Peyer's patch (tissue), 4 donors: ENCODE measurements around the gene GALR2.

ENCODE experiments used
- POLR2A ChIP-seq, 2 donors: fragments of 450-650 bp; IDR thresholded peaks; one replicate each; pipeline ENCODE4 v1.5.1; 2017; ENCODE audit warnings: antibody characterized with exemption in 2 of 2, mild to moderate bottlenecking in 2 of 2, moderate library complexity in 2 of 2
- TF ChIP-seq, protein P1 (sequence below), 6 experiments: fragments of 450-650 bp in 4 of 6; fragments of 200-600 bp in 2 of 6; sonication (generic) in 1 of 6; IDR thresholded peaks; one replicate each; pipeline ENCODE4 v1.5.1; 2017 to 2019; ENCODE audit warnings: antibody characterized with exemption in 6 of 6, mild to moderate bottlenecking in 3 of 6, moderate library complexity in 1 of 6

DNA sequence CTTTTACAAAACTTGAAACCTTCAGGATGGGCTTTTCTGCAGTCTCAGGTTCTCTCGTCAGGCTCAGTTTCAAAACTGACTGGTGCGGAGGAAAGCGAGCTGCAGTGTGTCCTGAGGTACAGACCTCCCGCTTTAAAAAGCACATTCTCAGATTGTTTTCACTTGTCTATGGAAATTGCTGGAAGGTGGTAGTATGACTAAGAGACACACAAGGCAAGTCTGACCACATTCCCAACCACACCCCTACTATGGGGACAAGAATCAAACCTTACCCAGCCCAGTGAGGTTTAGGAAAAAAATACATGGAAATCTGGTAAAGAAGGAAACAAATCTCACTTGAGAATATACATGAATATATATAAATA, 20.5 kb upstream of the GALR2 start:
- TF ChIP-seq, protein P1, sequence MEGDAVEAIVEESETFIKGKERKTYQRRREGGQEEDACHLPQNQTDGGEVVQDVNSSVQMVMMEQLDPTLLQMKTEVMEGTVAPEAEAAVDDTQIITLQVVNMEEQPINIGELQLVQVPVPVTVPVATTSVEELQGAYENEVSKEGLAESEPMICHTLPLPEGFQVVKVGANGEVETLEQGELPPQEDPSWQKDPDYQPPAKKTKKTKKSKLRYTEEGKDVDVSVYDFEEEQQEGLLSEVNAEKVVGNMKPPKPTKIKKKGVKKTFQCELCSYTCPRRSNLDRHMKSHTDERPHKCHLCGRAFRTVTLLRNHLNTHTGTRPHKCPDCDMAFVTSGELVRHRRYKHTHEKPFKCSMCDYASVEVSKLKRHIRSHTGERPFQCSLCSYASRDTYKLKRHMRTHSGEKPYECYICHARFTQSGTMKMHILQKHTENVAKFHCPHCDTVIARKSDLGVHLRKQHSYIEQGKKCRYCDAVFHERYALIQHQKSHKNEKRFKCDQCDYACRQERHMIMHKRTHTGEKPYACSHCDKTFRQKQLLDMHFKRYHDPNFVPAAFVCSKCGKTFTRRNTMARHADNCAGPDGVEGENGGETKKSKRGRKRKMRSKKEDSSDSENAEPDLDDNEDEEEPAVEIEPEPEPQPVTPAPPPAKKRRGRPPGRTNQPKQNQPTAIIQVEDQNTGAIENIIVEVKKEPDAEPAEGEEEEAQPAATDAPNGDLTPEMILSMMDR (IDR thresholded peaks at IDR 0.05), result no peak
- TF ChIP-seq POLR2A (IDR thresholded peaks at IDR 0.05), result no peak
